CD8-positive, alpha-beta memory T cell (primary cell): ENCODE results near the gene SCAP. TPM values are rescaled to one million over a fixed set of nuclear protein-coding genes. Genes with fewer than 3 reads are reported as not detected.

Experiments used
- CTCF ChIA-PET: fragments of 350-600 bp; sonication (Branson Sonifier 250); formaldehyde crosslinking; loops from one replicate; lab custom pipeline; 2021; ENCODE audit warnings: antibody characterized with exemption; lab: Charles Lee
- POLR2A ChIA-PET: fragments of 350-600 bp; sonication (Branson Sonifier 250); formaldehyde crosslinking; loops from one replicate; lab custom pipeline; 2021; ENCODE audit warnings: antibody characterized with exemption; lab: Charles Lee
- DNase-seq, 5 donors: peaks; one replicate each; pipeline versions ENCODE4 v3.0.0 to v3.0.0-alpha.2; 2020 to 2022; ENCODE audit warnings: mixed read lengths in 1 of 5
- H3K27ac ChIP-seq: one replicate; pipeline ENCODE4 v1.7.0; 2013; ENCODE audit warnings: low read depth, mild to moderate bottlenecking, low read length, moderate library complexity
- H3K27me3 ChIP-seq: 2 replicates; pipeline ENCODE4 v1.7.0; 2013; ENCODE audit warnings: low read length, mild to moderate bottlenecking; ENCODE audit not compliant: insufficient read depth, poor library complexity, severe bottlenecking
- H3K36me3 ChIP-seq: 2 replicates; pipeline ENCODE4 v1.7.0; 2013; ENCODE audit warnings: mild to moderate bottlenecking, low read length, moderate library complexity; ENCODE audit not compliant: insufficient read depth
- H3K4me1 ChIP-seq: 2 replicates; pipeline ENCODE4 v1.7.0; 2013; ENCODE audit warnings: mild to moderate bottlenecking, low read length, moderate library complexity; ENCODE audit not compliant: insufficient read depth
- H3K4me3 ChIP-seq: 2 replicates; pipeline ENCODE4 v1.7.0; 2013; ENCODE audit warnings: mild to moderate bottlenecking, low read length
- H3K9me3 ChIP-seq: 2 replicates; pipeline ENCODE4 v1.7.0; 2013; ENCODE audit warnings: mild to moderate bottlenecking, low read length
- H3K27ac Mint-ChIP-seq, 8 donors: one replicate each; pipeline ENCODE4 v1.8.0; 2020 to 2021; ENCODE audit warnings: mixed read lengths in 8 of 8, mild to moderate bottlenecking in 6 of 8, inconsistent platforms in 3 of 8, moderate library complexity in 3 of 8
- H3K27me3 Mint-ChIP-seq, 2 donors: one replicate each; pipeline ENCODE4 v1.8.0; 2020 to 2021; ENCODE audit warnings: mixed read lengths in 2 of 2, mild to moderate bottlenecking in 1 of 2, moderate library complexity in 1 of 2
- H3K36me3 Mint-ChIP-seq, 3 donors: one replicate each; pipeline ENCODE4 v1.8.0; 2020 to 2021; ENCODE audit warnings: mixed read lengths in 3 of 3, inconsistent platforms in 1 of 3, mild to moderate bottlenecking in 1 of 3
- H3K4me1 Mint-ChIP-seq, 3 donors: one replicate each; pipeline ENCODE4 v1.8.0; 2020 to 2021; ENCODE audit warnings: mixed read lengths in 3 of 3, inconsistent platforms in 1 of 3, mild to moderate bottlenecking in 1 of 3
- H3K4me3 Mint-ChIP-seq, 7 donors: one replicate each; pipeline ENCODE4 v1.8.0; 2020 to 2021; ENCODE audit warnings: mixed read lengths in 7 of 7, mild to moderate bottlenecking in 6 of 7, moderate library complexity in 4 of 7, inconsistent platforms in 2 of 7
- H3K9me3 Mint-ChIP-seq, 5 donors: one replicate each; pipeline ENCODE4 v1.8.0; 2020 to 2022; ENCODE audit warnings: mixed read lengths in 5 of 5, mild to moderate bottlenecking in 3 of 5, moderate library complexity in 2 of 5, inconsistent platforms in 1 of 5
- polyA plus RNA-seq: library from polyadenylated mRNA; unstranded; fragments of 300-500 nt; fragmentation: Illumina TruSeq; gene quantifications from one replicate; pipeline ENCODE4 v1.2.3, GENCODE V29; 2021
- total RNA-seq, 2 experiments: library from RNA; stranded (reverse); gene quantifications; one replicate each; pipeline ENCODE4 v1.2.3, GENCODE V29; 2021

The SCAP gene
- total and polyA plus RNA-seq, 3 experiments from 2014 or later = 60.3 to 73.4 (median 66.4) TPM

DNA sequence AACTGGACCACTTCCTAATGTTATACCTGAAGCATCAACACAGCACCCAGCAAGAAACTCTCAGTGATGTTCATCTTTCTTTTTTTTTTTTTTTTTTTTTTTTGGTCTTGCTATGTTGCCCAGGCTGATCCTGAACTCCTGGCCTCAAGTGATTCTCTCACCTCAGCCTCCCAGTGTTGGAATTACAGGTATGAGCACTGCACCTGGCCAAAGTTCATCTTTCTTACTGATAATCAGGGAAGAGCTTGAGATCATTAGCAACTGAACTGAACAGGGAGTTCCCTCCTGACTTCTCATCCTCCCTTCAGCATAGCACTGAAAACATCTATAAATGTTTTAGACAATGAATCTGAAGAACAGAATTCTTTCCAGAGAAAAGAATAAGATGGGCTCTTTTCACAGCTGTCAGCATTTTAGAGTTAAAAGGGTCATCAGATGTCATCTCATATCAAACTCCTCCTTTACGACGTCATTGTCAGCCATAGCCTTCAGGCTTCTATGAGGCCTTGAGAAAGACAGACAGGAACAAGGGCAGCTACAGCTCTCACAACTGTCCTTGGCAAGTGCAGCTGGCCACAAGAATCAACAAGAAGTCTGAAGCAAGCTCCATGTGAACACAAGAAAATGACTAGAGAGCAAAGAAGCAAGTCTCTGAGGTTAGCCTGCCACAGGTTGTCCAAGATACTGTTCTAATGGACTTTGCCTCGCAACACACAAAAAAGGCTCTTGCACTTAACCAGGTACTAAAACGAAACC lies 33.8 kb downstream of the SCAP start:
- Mint-ChIP-seq H3K36me3 (peaks cover 0 to 57% (median 18%) of the 10 kb centered on the region in 3 donors), H3K4me3 (no peak overlapping the region), H3K4me1 (peaks cover 10 to 24% (median 10%) of the 10 kb centered on the region in 3 donors), H3K9me3 (no peaks in the 10 kb centered on the region), H3K27ac (peak overlapping the region in 4 of 8 donors; percentile 51 to 91 (median 64)), H3K27me3 (no peaks in the 10 kb centered on the region)
- peaks cover 31% of the 10 kb centered on the region for H3K36me3 ChIP-seq
- H3K4me3 ChIP-seq = no peak overlapping the region
- no peaks in the 10 kb centered on the region for H3K9me3 ChIP-seq
- no peaks in the 10 kb centered on the region for H3K4me1 ChIP-seq
- POLR2A ChIA-PET = no interaction called here
- DNase-seq = no peak
- no peaks in the 10 kb centered on the region for H3K27me3 ChIP-seq
- no peak overlapping the region for H3K27ac ChIP-seq
- CTCF ChIA-PET = interaction anchor here (1.0 kb wide), 1 partner anchor 21 kb away, joined by 3 read pairs; no protein-coding TSS in a partner anchor

DNA sequence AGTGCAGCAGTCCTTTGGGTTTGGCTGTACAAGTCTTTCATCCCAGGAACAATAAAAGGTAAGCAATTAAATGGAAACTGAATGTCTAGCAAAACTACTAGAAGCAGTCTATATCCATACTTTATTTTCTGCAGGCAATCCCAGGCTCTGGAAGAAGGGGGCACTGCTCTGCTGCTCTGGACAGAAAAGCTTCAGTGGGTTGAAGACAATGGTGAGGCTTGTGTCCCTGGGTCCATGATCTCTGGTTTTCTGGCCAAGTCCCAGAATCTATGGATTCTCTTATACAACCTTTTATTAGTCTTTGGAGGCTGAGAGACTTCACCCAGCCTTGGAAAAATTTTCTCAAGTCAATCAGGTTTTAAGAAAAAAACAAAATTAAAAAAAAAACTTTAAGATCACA lies 35.6 kb downstream of the SCAP start:
- CTCF ChIA-PET = no interaction called here
- peak overlapping the region in 2 of 8 donors; percentile 3 to 56 for H3K27ac Mint-ChIP-seq
- no peaks in the 10 kb centered on the region for H3K9me3 Mint-ChIP-seq
- Histone ChIP-seq H3K27ac (no peak overlapping the region), H3K27me3 (no peaks in the 10 kb centered on the region), H3K9me3 (no peaks in the 10 kb centered on the region), H3K4me3 (no peak overlapping the region), H3K4me1 (no peaks in the 10 kb centered on the region), H3K36me3 (peaks cover 32% of the 10 kb centered on the region)
- DNase-seq = no peak
- H3K36me3 Mint-ChIP-seq = peaks cover 0 to 67% (median 18%) of the 10 kb centered on the region in 3 donors
- POLR2A ChIA-PET = no interaction called here
- no peaks in the 10 kb centered on the region for H3K27me3 Mint-ChIP-seq
- H3K4me1 Mint-ChIP-seq = peaks cover 10 to 24% (median 10%) of the 10 kb centered on the region in 3 donors
- no peak overlapping the region for H3K4me3 Mint-ChIP-seq

DNA sequence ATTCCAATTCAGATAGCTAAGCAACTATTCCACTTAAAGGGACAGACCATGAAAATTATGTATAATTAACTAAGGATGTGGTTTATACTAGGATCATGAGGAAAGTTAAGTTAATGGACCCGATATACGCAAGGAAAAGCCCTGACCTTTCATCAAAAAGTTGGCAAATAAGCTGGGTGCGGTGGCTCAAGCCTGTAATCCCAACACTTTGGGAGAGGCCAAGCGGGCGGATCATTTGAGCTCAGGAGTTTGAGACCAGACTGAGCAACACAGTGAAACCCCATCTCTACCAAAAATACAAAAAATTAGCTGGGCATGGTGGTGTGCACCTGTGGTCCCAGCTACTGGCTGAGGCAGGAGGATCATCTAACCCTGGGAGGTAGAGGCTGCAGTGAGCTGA lies 39.6 kb downstream of the SCAP start:
- Histone ChIP-seq H3K27me3 (no peaks in the 10 kb centered on the region), H3K4me1 (no peaks in the 10 kb centered on the region), H3K27ac (no peak overlapping the region), H3K9me3 (no peaks in the 10 kb centered on the region), H3K36me3 (peaks cover 48% of the 10 kb centered on the region), H3K4me3 (no peak overlapping the region)
- Mint-ChIP-seq H3K36me3 (peaks cover 4 to 77% (median 17%) of the 10 kb centered on the region in 3 donors), H3K9me3 (no peaks in the 10 kb centered on the region), H3K27ac (no peak overlapping the region), H3K4me1 (peaks cover 0 to 2% (median 0%) of the 10 kb centered on the region in 3 donors), H3K27me3 (no peaks in the 10 kb centered on the region), H3K4me3 (no peak overlapping the region)
- ChIA-PET POLR2A (no interaction called here), CTCF (no interaction called here)
- no peak for DNase-seq

DNA sequence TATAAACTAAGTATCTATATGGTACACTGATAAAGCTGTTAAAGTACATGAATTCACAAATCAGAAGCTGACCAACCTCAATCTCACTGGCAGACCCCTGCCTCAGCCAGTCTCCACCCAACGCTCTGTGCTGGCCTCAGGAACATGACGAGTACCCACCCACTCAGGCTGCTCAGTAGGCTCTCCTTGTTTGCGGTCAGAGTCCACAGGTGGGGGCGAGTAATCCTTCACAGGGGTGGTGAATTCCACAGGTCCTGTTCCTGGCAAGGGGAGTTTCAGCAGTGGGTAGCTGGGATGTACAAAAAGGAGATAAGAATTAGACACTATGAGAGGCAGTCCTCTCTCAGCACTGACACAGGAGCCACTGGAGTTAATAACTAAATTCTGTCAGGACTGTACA lies 40.9 kb downstream of the SCAP start:
- POLR2A ChIA-PET = no interaction called here
- no peak for DNase-seq
- Histone ChIP-seq H3K9me3 (no peaks in the 10 kb centered on the region), H3K27me3 (no peaks in the 10 kb centered on the region), H3K4me1 (no peaks in the 10 kb centered on the region), H3K36me3 (peaks cover 50% of the 10 kb centered on the region), H3K27ac (no peak overlapping the region), H3K4me3 (no peak overlapping the region)
- Mint-ChIP-seq H3K27ac (peak overlapping the region in 2 of 8 donors; percentile 11 to 39), H3K27me3 (no peaks in the 10 kb centered on the region), H3K4me1 (peaks cover 0 to under 1% (median 0%) of the 10 kb centered on the region in 3 donors), H3K9me3 (no peaks in the 10 kb centered on the region), H3K36me3 (peaks cover 4 to 78% (median 15%) of the 10 kb centered on the region in 3 donors), H3K4me3 (no peak overlapping the region)
- CTCF ChIA-PET = interaction anchor here (0.8 kb wide), 1 partner anchor 14 kb away, joined by 3 read pairs; no protein-coding TSS in a partner anchor

DNA sequence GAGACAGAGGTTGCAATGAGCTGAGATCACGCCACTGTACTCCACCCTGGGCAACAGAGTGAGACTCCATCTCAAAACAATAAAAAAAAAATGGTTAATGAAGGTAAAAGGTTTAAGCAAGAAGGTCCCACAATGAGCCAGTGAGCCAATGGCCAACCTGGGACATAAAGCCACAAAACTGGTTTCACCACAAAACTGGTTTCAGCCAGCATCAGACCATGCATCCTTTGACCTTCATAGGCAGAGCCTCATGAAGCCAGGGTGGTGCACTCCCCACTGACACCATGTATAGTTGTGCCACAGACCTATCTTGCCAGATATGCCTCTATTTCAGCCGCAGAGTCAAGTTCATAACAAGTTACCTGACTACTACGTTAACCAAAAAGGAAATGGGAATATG lies 41.9 kb downstream of the SCAP start:
- Mint-ChIP-seq H3K27ac (no peak overlapping the region), H3K4me1 (no peaks in the 10 kb centered on the region), H3K36me3 (peaks cover 4 to 75% (median 14%) of the 10 kb centered on the region in 3 donors), H3K9me3 (no peaks in the 10 kb centered on the region), H3K4me3 (no peak overlapping the region), H3K27me3 (no peaks in the 10 kb centered on the region)
- H3K4me3 ChIP-seq = no peak overlapping the region
- H3K27ac ChIP-seq = no peak overlapping the region
- POLR2A ChIA-PET = no interaction called here
- peaks cover 39% of the 10 kb centered on the region for H3K36me3 ChIP-seq
- no peaks in the 10 kb centered on the region for H3K4me1 ChIP-seq
- CTCF ChIA-PET = interaction anchor here (2.5 kb wide), 1 partner anchor 13 kb away, joined by 9 read pairs; no protein-coding TSS in a partner anchor
- no peaks in the 10 kb centered on the region for H3K9me3 ChIP-seq
- H3K27me3 ChIP-seq = no peaks in the 10 kb centered on the region
- no peak for DNase-seq

DNA sequence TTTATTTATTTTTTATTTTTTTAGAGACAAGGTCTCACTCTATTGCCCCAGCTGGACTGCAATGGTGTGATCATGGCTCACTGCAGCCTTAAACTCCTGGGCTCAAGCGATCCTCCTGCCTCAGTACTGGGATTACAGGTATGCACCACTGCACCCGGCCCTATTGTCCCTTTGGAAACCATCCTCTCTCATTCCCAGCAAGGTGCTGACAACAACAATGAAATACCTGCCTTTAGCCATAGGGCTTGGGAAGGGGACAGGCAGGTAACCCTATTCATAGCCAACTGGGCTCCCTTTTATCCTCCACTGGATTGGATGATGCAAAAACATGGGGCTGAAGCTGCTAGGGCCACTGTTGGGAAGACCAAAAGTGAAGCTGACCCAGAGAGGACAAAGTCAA lies 43.1 kb downstream of the SCAP start:
- CTCF ChIA-PET = interaction anchor here (1.7 to 2.5 kb wide), 2 partner anchors 12 to 43 kb away, joined by 4 to 9 read pairs; partner anchors contain the start of gene SCAP
- Mint-ChIP-seq H3K4me1 (no peaks in the 10 kb centered on the region), H3K9me3 (no peaks in the 10 kb centered on the region), H3K4me3 (no peak overlapping the region), H3K27me3 (no peaks in the 10 kb centered on the region), H3K36me3 (peaks cover 4 to 74% (median 13%) of the 10 kb centered on the region in 3 donors), H3K27ac (peak overlapping the region in 1 of 8 donors; percentile 41)
- Histone ChIP-seq H3K36me3 (peaks cover 45% of the 10 kb centered on the region), H3K27ac (no peak overlapping the region), H3K4me1 (no peaks in the 10 kb centered on the region), H3K9me3 (no peaks in the 10 kb centered on the region), H3K27me3 (no peaks in the 10 kb centered on the region), H3K4me3 (no peak overlapping the region)
- POLR2A ChIA-PET = interaction anchor here (0.6 kb wide), 1 partner anchor 12 kb away, joined by 4 read pairs; no protein-coding TSS in a partner anchor
- no peak for DNase-seq

DNA sequence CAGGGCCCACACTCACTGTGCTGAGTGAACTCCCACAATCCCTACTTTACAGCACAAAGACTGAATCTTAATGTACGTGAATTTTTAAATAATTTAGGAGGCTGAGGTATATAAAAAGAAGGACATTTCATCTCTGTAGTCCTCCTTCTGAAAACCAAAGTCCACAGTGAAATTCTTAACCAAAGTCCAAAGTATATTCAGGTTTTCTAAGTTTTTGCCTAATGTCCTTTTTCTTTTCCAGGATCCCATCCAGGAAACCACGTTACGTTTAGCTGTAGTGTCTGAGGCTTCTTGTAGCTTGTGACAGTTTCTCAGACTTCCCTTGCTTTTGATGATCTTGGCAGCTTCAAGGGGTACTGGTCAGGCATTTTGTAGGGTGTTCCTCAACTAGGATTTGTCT lies 44.5 kb downstream of the SCAP start:
- POLR2A ChIA-PET = no interaction called here
- Mint-ChIP-seq H3K27me3 (no peaks in the 10 kb centered on the region), H3K36me3 (peaks cover 4 to 79% (median 13%) of the 10 kb centered on the region in 3 donors), H3K4me3 (no peak overlapping the region), H3K9me3 (no peaks in the 10 kb centered on the region), H3K4me1 (no peaks in the 10 kb centered on the region), H3K27ac (peak overlapping the region in 2 of 8 donors; percentile 15 to 51)
- no peak for DNase-seq
- Histone ChIP-seq H3K4me1 (no peaks in the 10 kb centered on the region), H3K9me3 (no peaks in the 10 kb centered on the region), H3K36me3 (peaks cover 55% of the 10 kb centered on the region), H3K4me3 (no peak overlapping the region), H3K27me3 (no peaks in the 10 kb centered on the region), H3K27ac (no peak overlapping the region)
- CTCF ChIA-PET = no interaction called here

DNA sequence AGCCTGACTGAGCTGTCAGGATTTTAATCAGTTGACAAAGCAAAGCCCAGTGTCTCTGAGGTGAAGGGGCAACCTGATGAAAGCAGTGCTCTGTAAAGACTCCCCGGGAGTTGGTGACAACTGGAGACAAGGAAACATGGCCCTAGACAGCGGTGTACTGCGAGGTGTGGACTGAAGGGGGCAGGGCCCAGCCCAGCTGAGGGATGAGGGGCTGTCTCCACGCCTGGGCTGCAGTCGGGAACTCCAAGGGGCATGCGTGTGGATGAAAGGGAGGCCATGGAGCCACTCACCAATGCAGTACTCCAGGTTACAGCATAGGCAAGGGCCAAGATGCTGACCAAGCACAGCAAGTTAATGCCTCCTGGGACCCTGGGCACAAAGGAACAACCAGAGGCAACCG lies 45.1 kb downstream of the SCAP start:
- no peak for DNase-seq
- no peaks in the 10 kb centered on the region for H3K9me3 Mint-ChIP-seq
- peaks cover 55% of the 10 kb centered on the region for H3K36me3 ChIP-seq
- H3K4me1 ChIP-seq = no peaks in the 10 kb centered on the region
- H3K27ac ChIP-seq = no peak overlapping the region
- no peak overlapping the region for H3K4me3 ChIP-seq
- peak overlapping the region in 4 of 8 donors; percentile 23 to 53 (median 36) for H3K27ac Mint-ChIP-seq
- H3K27me3 Mint-ChIP-seq = no peaks in the 10 kb centered on the region
- H3K27me3 ChIP-seq = no peaks in the 10 kb centered on the region
- no peaks in the 10 kb centered on the region for H3K9me3 ChIP-seq
- H3K36me3 Mint-ChIP-seq = peaks cover 4 to 81% (median 13%) of the 10 kb centered on the region in 3 donors
- ChIA-PET POLR2A (no interaction called here), CTCF (interaction anchor here (0.8 kb wide), 1 partner anchor 9 kb away, joined by 3 read pairs; no protein-coding TSS in a partner anchor)
- no peaks in the 10 kb centered on the region for H3K4me1 Mint-ChIP-seq
- H3K4me3 Mint-ChIP-seq = no peak overlapping the region
